HepG2 (cell line): Measurements from ENCODE around the gene SPRTN. TPM values are rescaled to one million over a fixed set of nuclear protein-coding genes. Genes with fewer than 3 reads are reported as not detected.

ENCODE experiments used
- ATAC-seq: fragments of 200-7000 bp; cut with Tn5 transposase; 3 replicates; pipeline ENCODE4 v1.9.1; 2020; ENCODE audit warnings: mild to moderate bottlenecking, moderate library complexity
- BruUV-seq: library from RNA; stranded (reverse); fragments of 400-500 nt; replicated peaks from 2 replicates; lab custom pipeline; 2021; lab: Mats Ljungman, UMichigan
- CTCF ChIA-PET: fragments of 300-600 bp; formaldehyde crosslinking; extraction: SDS; loops from one replicate; lab custom pipeline; 2021; ENCODE audit warnings: low total read pairs, inconsistent platforms, low intra/inter-chr PET ratio; lab: Yijun Ruan, JAX
- POLR2A ChIA-PET: fragments of 350-600 bp; sonication (Branson Sonifier 250); formaldehyde crosslinking; loops from one replicate; lab custom pipeline; 2020; ENCODE audit warnings: antibody characterized with exemption, inconsistent platforms; lab: Yijun Ruan, JAX
- DNase-seq: peaks from one replicate; pipeline ENCODE4 v3.0.0-alpha.2; 2015; ENCODE audit warnings: low spot score
- FAIRE-seq: peaks from 3 replicates; lab custom pipeline; 2011; peaks lifted over from hg19 to GRCh38; lab: Jason Lieb, UNC
- H2AFZ ChIP-seq: one replicate; pipeline ENCODE4 v1.6.1; 2011; ENCODE audit warnings: low read length, inconsistent platforms
- H3K27ac ChIP-seq: fragments of 300-600 bp; 3 replicates; pipeline ENCODE4 v1.8.0; 2011; ENCODE audit warnings: mixed run types, mild to moderate bottlenecking, mixed read lengths, low read length, inconsistent platforms; ENCODE audit not compliant: insufficient read depth; ENCODE audit errors: extremely low read length
- H3K27me3 ChIP-seq, 2 experiments: fragments of 200-600 bp in 1 of 2; 2 replicates in 1 of 2; 3 replicates in 1 of 2; pipeline versions ENCODE4 v1.6.0 to v1.8.0; 2011; ENCODE audit warnings: low read length in 2 of 2, mild to moderate bottlenecking in 2 of 2, moderate library complexity in 2 of 2, inconsistent platforms in 1 of 2; ENCODE audit not compliant: insufficient read depth in 2 of 2, control insufficient read depth in 1 of 2
- H3K36me3 ChIP-seq, 2 experiments: fragments of 200-600 bp in 1 of 2; replicated peaks in 1 of 2; 2 replicates in 1 of 2; 3 replicates in 1 of 2; pipeline versions ENCODE4 v1.5.1 to v1.8.0; 2011; ENCODE audit warnings: low read length in 2 of 2, inconsistent platforms in 1 of 2; ENCODE audit not compliant: insufficient read depth in 2 of 2, control insufficient read depth in 1 of 2
- H3K4me1 ChIP-seq: 2 replicates; pipeline ENCODE4 v1.5.1; 2012; ENCODE audit warnings: low read length, inconsistent platforms; ENCODE audit not compliant: insufficient read depth
- H3K4me2 ChIP-seq: 2 replicates; pipeline ENCODE4 v1.6.0; 2011; ENCODE audit warnings: low read depth, low read length, inconsistent platforms
- H3K4me3 ChIP-seq, 3 experiments: fragments of 200-600 bp in 1 of 3; sonication (generic), shearing (Covaris generic) in 1 of 3; replicated peaks in 1 of 3; 2 replicates each; pipeline ENCODE4 v1.5.1; 2011 to 2016; ENCODE audit warnings: low read length in 3 of 3, inconsistent platforms in 2 of 3, low read depth in 2 of 3, mild to moderate bottlenecking in 2 of 3, control low read depth in 1 of 3, mixed read lengths in 1 of 3; ENCODE audit not compliant: insufficient read depth in 1 of 3
- H3K79me2 ChIP-seq: one replicate; pipeline ENCODE4 v1.6.1; 2011; ENCODE audit warnings: low read length, inconsistent platforms; ENCODE audit not compliant: insufficient read depth
- H3K9ac ChIP-seq: 2 replicates; pipeline ENCODE4 v1.6.0; 2011; ENCODE audit warnings: mild to moderate bottlenecking, low read depth, low read length, inconsistent platforms; ENCODE audit not compliant: insufficient read depth
- H3K9me3 ChIP-seq: 2 replicates; pipeline ENCODE4 v1.5.1; 2012; ENCODE audit warnings: mild to moderate bottlenecking, low read length
- H4K20me1 ChIP-seq: 2 replicates; pipeline ENCODE4 v1.6.0; 2011; ENCODE audit warnings: inconsistent platforms, mild to moderate bottlenecking, low read length, moderate library complexity; ENCODE audit not compliant: insufficient read depth
- AGO2 ChIP-seq: fragments of 200-400 bp; formaldehyde crosslinking; optimal IDR thresholded peaks from 2 replicates; pipeline ENCODE3; 2017; ENCODE audit warnings: mild to moderate bottlenecking, low read depth, low read length, moderate library complexity
- LCORL ChIP-seq, 2 experiments: fragments of 450-650 bp in 1 of 2; sonication (generic) in 1 of 2; formaldehyde crosslinking in 1 of 2; IDR thresholded peaks; 2 replicates each; pipeline versions ENCODE4 v1.5.0 to v1.6.1; 2017 to 2020; ENCODE audit warnings: antibody characterized with exemption in 1 of 2, missing genetic modification reagents in 1 of 2
- NPAS2 ChIP-seq: sonication (generic); formaldehyde crosslinking; IDR thresholded peaks from 2 replicates; pipeline ENCODE4 v1.8.0; 2022; ENCODE audit warnings: mild to moderate bottlenecking, missing genetic modification reagents, borderline replicate concordance
- PHF21A ChIP-seq: sonication (generic); formaldehyde crosslinking; IDR thresholded peaks from 2 replicates; pipeline ENCODE4 v1.5.0; 2020; ENCODE audit warnings: mild to moderate bottlenecking, missing genetic modification reagents
- PRDM10 ChIP-seq: sonication (generic); formaldehyde crosslinking; IDR thresholded peaks from 2 replicates; pipeline ENCODE4 v1.4.0; 2020; ENCODE audit warnings: low read depth, missing genetic modification reagents
- SKI ChIP-seq: fragments of 450-650 bp; IDR thresholded peaks from one replicate; pipeline ENCODE4 v1.6.1; 2018; ENCODE audit warnings: mild to moderate bottlenecking; ENCODE audit not compliant: partially characterized antibody
- SNAPC2 ChIP-seq: sonication (generic); formaldehyde crosslinking; IDR thresholded peaks from 2 replicates; pipeline ENCODE4 v1.8.1; 2022; ENCODE audit warnings: mild to moderate bottlenecking, missing genetic modification reagents
- SPEN ChIP-seq: sonication (generic); formaldehyde crosslinking; IDR thresholded peaks from 2 replicates; pipeline ENCODE4 v1.5.1; 2020; ENCODE audit warnings: low read depth, mild to moderate bottlenecking, missing genetic modification reagents
- SRY ChIP-seq: sonication (generic); formaldehyde crosslinking; IDR thresholded peaks from 2 replicates; pipeline ENCODE4 v1.8.0; 2022; ENCODE audit warnings: mild to moderate bottlenecking, missing genetic modification reagents
- TEAD3 ChIP-seq: optimal IDR thresholded peaks from 2 replicates; pipeline ENCODE3; 2016; ENCODE audit warnings: borderline replicate concordance
- TFDP2 ChIP-seq: sonication (generic); formaldehyde crosslinking; IDR thresholded peaks from 2 replicates; pipeline ENCODE4 v1.4.0; 2020; ENCODE audit warnings: missing genetic modification reagents
- ZFYVE20 ChIP-seq: sonication (generic); formaldehyde crosslinking; IDR thresholded peaks from 2 replicates; pipeline ENCODE4 v1.8.0; 2023; ENCODE audit warnings: low read depth, mild to moderate bottlenecking, moderate library complexity, missing genetic modification reagents, borderline replicate concordance
- ZMYM3 ChIP-seq: sonication (generic); formaldehyde crosslinking; IDR thresholded peaks from 2 replicates; pipeline ENCODE4 v1.5.1; 2020; ENCODE audit warnings: mild to moderate bottlenecking, missing genetic modification reagents
- ZNF549 ChIP-seq: sonication (generic); formaldehyde crosslinking; IDR thresholded peaks from 2 replicates; pipeline ENCODE4 v1.5.0; 2020; ENCODE audit warnings: missing genetic modification reagents
- ZNF691 ChIP-seq: sonication (generic); formaldehyde crosslinking; IDR thresholded peaks from 2 replicates; pipeline ENCODE4 v1.4.0; 2020; ENCODE audit warnings: missing genetic modification reagents, low read depth, mild to moderate bottlenecking, borderline replicate concordance
- ZNF746 ChIP-seq: sonication (generic); formaldehyde crosslinking; IDR thresholded peaks from 2 replicates; pipeline ENCODE4 v1.8.0; 2022; ENCODE audit warnings: mild to moderate bottlenecking, missing genetic modification reagents
- WGBS: methylation state at CpG from one replicate; pipeline ENCODE4 v1.1.6; 2017; ENCODE audit warnings: low lambda C conversion rate; 5-methylcytosine and 5-hydroxymethylcytosine counted together
- in situ Hi-C: cut with HindIII; loops from 2 replicates; pipeline ENCODE4 v1.10.0; 2017; ENCODE audit warnings: low pct_unique_long_range_greater_than_20kb; ENCODE audit not compliant: extremely low pct_ligation_motif_present
- intact Hi-C: fragments of 100-400 bp; cut with micrococcal nuclease; formaldehyde crosslinking; loops from one replicate; pipeline ENCODE4 v1.10.0; 2022; ENCODE audit not compliant: unreplicated experiment
- polyA plus RNA-seq, 8 experiments: library from polyadenylated mRNA; depleted of rRNA in 3 of 8; stranded (reverse) in 7 of 8; unstranded in 1 of 8; fragments of >200 nt; fragmentation: Illumina TruSeq in 4 of 8; extraction: Trizol in 4 of 8; gene quantifications; 2 replicates each; pipeline versions ENCODE4 v1.2.1 to v1.2.3, GENCODE V29; 2011 to 2016; ENCODE audit warnings: low read depth in 4 of 8, missing spikeins in 1 of 8, mixed read lengths in 1 of 8; ENCODE audit not compliant: insufficient read depth in 1 of 8
- total RNA-seq, 5 experiments: library from RNA; depleted of rRNA; stranded (reverse); fragments of >200 nt; fragmentation: Illumina TruSeq; extraction: Trizol; gene quantifications; 2 replicates each; pipeline ENCODE4 v1.2.3, GENCODE V29; 2016; ENCODE audit warnings: low read depth in 1 of 5

SPRTN gene
- total and polyA plus RNA-seq, 2 of the 13 experiments (the other 11 are each of a cell fraction or from before 2014, with no cell fraction given): 4.2 to 15.2 TPM

GRCh38 chr1:231337043-231337471, 1.0 kb upstream of the SPRTN start (continued):
- TF ChIP-seq ZNF549 (no peak), TEAD3 (CRISPR knock-in tag) (no peak), NPAS2 (CRISPR knock-in tag) (no peak), SNAPC2 (no peak), AGO2 (peak; percentile 3)

- Histone ChIP-seq H3K4me1 (peaks cover 42% of the 10 kb centered on the region), H3K27me3 (no peaks in the 10 kb centered on the region; a peak in 1 of 5 replicates), H3K9me3 (no peaks in the 10 kb centered on the region), H3K4me3 (peak within 1 kb of the TSS; percentile 88 to 93 (median 91)), H3K79me2 (peaks cover 77% of the 10 kb centered on the region), H2AFZ (peak within 1 kb of the TSS; percentile 81), H3K4me2 (peak within 1 kb of the TSS; percentile 97), H3K9ac (peak within 1 kb of the TSS; percentile 87), H3K27ac (peak within 1 kb of the TSS; percentile 89), H4K20me1 (peaks cover 10% of the 10 kb centered on the region; the same call in 1 of the 2 replicates), H3K36me3 (no peaks in the 10 kb centered on the region)
- in situ Hi-C loops (no loop called here), intact Hi-C loops (loop anchor here (5.0 kb wide), 1 partner anchor 95 kb away; the partner anchor contains the start of gene GNPAT)
- DNase-seq (peak; percentile 96), FAIRE-seq (peak; percentile 90), ATAC-seq (peak; percentile 90)
- POLR2A ChIA-PET: interaction anchor here (0.7 to 2.6 kb wide), 13 partner anchors 17 to 469 kb away, joined by 3 to 13 read pairs (median 3); partner anchors contain the start of genes C1orf198 and TSNAX
- BruUV-seq: no TSS peak
- CTCF ChIA-PET: no interaction called here
- under 1% methylated on average over 31 of the region's 74 CpGs for WGBS
- TF ChIP-seq ZMYM3 (CRISPR knock-in tag) (no peak), TFDP2 (CRISPR knock-in tag) (peak; percentile 70), PRDM10 (CRISPR knock-in tag) (no peak; the same call in 1 of the 2 replicates), LCORL (IDR thresholded peaks at IDR 0.05) (no peak), LCORL (CRISPR knock-in tag; IDR thresholded peaks at IDR 0.05) (peak; percentile 56; the same call in 1 of the 2 replicates), ZNF746 (peak; percentile 16; the same call in 1 of the 2 replicates), PHF21A (CRISPR knock-in tag) (peak; percentile 70; the same call in 1 of the 2 replicates), ZFYVE20 (CRISPR knock-in tag) (0 out of 2 replicates have a peak, but pooled peaks have one; percentile 43), SKI (peak; percentile 83), SRY (CRISPR knock-in tag) (0 out of 2 replicates have a peak, but pooled peaks have one; percentile 15), SPEN (CRISPR knock-in tag) (peak; percentile 90; the same call in 1 of the 2 replicates), ZNF691 (peak; percentile 62; the same call in 1 of the 2 replicates)
Observed at GRCh38 chr1:231337472-231338269, 422 bp upstream of the SPRTN start, which contains the start of gene EXOC8. TSS of gene EXOC8 (minus strand) at chr1:231337852. CDS start at chr1:231337745, 107 bp downstream.
